Erythroblast (primary cell): ENCODE results near the gene NEDD4L.

Experiments
- GATA1 ChIP-seq: IDR thresholded peaks from 2 replicates; pipeline ENCODE4 v1.6.1; 2011; ENCODE audit warnings: low read depth, mild to moderate bottlenecking, control low read depth, low read length, moderate library complexity
- POLR2A ChIP-seq: IDR thresholded peaks from 2 replicates; pipeline ENCODE4 v1.6.1; 2011; ENCODE audit warnings: mild to moderate bottlenecking, low read length

DNA sequence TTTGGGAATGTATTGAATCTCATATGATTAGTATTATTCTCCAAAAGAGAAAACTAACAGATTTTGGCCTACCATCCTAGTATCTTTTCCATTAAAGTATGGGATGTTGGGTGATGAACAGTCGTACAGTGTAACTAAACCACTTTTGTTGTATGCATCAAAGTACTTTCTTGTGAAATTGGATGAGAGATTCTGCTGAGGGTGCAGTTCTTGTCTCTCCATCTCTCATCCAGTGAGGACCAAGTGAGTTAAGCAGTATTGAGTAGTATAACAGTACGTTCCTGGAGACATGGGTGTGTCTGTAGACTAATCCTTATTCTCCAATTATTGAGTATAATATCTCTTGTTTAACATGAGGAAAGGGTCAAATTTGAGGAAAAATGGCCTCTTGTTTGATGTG, 209.3 kb downstream of the NEDD4L start:
- no peak for TF ChIP-seq POLR2A
- no peak for TF ChIP-seq GATA1
